Fibroblast of pulmonary artery (primary cell): ENCODE measurements around the gene EIF3B.
A peak's percentile ranks its signal among the peaks of the same experiment; 100 is the strongest.
"Not testable (repeated sequence)": the region's sequence is repeated elsewhere in the genome, so short reads cannot be mapped to it uniquely, and the experiment has no call there.

Source experiments
- DNase-seq: peaks from one replicate; pipeline ENCODE4 v3.0.0-alpha.2; 2010; ENCODE audit warnings: low read depth
- H3K4me3 ChIP-seq: replicated peaks from 2 replicates; pipeline ENCODE4 v1.5.1; 2011; ENCODE audit warnings: low read depth, mild to moderate bottlenecking, control low read depth, low read length, moderate library complexity
- TF ChIP-seq, protein P1 (sequence below): IDR thresholded peaks from 2 replicates; pipeline ENCODE4 v1.5.1; 2011; ENCODE audit warnings: mild to moderate bottlenecking, control low read depth, low read length, inconsistent platforms; ENCODE audit errors: missing control alignments

The EIF3B gene

DNA sequence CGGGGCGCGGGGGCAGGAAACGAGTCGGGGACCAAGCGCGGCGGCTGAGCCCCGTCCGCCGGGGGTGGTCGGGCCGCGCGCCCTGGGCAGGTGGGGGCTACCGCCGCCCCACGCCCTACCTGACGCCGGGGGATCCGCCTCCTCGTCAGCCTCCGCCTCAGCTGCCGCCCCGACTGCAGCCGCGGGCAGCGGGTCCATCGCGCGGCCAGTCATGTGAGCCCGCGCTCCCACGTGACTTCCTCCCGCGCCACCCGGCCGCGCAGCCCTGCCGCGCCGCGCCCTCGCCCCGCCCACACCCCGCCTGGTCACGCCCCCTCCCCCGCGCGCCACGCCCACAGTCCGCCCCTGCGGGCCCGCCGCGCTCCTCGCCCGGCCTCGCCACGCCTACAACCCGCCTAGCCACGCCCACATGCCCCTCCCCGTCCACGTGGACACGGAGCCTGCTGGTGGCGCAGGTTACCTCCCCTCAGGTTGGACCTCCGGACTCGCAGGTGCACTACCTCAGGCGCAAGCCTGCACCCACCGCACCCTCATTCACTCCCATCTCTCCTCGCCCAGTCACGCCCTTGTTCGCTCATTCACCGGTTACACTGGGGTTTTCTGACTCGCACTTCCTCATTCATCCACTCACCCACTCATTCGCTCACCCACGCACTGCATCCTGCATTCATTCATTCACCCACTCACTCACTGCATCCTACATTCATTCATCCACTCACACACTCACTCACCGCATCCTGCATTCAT, 40.2 kb upstream of the EIF3B start, which contains the start of gene SNX8:
TSS of gene SNX8 (minus strand) at position 233 of the 747 bp plus-strand sequence. CDS start at position 213, 20 bp downstream.
- peak within 1 kb of the TSS; percentile 85 for H3K4me3 ChIP-seq
- TF ChIP-seq, protein P1, sequence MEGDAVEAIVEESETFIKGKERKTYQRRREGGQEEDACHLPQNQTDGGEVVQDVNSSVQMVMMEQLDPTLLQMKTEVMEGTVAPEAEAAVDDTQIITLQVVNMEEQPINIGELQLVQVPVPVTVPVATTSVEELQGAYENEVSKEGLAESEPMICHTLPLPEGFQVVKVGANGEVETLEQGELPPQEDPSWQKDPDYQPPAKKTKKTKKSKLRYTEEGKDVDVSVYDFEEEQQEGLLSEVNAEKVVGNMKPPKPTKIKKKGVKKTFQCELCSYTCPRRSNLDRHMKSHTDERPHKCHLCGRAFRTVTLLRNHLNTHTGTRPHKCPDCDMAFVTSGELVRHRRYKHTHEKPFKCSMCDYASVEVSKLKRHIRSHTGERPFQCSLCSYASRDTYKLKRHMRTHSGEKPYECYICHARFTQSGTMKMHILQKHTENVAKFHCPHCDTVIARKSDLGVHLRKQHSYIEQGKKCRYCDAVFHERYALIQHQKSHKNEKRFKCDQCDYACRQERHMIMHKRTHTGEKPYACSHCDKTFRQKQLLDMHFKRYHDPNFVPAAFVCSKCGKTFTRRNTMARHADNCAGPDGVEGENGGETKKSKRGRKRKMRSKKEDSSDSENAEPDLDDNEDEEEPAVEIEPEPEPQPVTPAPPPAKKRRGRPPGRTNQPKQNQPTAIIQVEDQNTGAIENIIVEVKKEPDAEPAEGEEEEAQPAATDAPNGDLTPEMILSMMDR, result no peak
- peak; percentile 90 for DNase-seq

- not testable (repeated sequence) for H3K4me3 ChIP-seq
These were observed 39.6 kb upstream of the EIF3B start for GRCh38 chr7:2314956-2315530.

DNA sequence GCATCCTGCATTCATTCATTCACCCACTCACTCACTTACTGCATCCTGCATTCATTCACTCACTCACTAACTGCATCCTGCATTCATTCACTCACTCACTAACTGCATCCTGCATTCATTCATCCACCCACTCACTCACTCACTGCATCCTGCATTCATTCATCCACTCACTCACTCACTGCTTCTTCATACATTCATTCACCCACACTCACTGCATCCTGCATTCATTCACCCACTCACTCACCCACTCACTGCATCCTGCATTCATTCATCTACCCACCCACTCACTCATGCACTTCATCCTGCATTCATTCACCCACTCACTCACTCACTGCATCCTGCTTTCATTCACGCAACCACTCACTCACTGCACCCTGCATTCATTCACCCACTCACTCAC, 38.8 kb upstream of the EIF3B start:
- TF ChIP-seq, protein P1, result no peak
- DNase-seq, result no peak
- H3K4me3 ChIP-seq, result no peak overlapping the region

More at GRCh38 chr7:2314956-2315530, 39.6 kb upstream of the EIF3B start:
- DNase-seq, result not testable (repeated sequence)

DNA sequence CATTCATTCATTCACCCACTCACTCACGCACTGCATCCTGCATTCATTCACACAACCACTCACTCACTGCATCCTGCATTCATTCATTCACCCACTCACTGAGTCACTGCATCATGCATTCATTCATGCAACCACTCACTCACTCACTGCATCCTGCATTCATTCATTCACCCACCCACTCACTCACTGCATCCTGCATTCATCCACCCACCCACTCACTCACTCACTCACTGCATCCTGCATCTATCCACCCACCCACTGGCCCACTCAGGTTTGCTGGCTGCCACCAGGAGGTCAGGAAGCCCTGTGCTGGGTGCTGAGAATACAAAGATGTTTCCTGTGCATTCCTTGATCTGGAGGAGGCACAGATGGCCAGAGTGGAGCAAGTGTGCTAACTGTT, 38.0 kb upstream of the EIF3B start:
- TF ChIP-seq, protein P1, result no peak
- H3K4me3 ChIP-seq, result no peak overlapping the region
- no peak for DNase-seq

DNA sequence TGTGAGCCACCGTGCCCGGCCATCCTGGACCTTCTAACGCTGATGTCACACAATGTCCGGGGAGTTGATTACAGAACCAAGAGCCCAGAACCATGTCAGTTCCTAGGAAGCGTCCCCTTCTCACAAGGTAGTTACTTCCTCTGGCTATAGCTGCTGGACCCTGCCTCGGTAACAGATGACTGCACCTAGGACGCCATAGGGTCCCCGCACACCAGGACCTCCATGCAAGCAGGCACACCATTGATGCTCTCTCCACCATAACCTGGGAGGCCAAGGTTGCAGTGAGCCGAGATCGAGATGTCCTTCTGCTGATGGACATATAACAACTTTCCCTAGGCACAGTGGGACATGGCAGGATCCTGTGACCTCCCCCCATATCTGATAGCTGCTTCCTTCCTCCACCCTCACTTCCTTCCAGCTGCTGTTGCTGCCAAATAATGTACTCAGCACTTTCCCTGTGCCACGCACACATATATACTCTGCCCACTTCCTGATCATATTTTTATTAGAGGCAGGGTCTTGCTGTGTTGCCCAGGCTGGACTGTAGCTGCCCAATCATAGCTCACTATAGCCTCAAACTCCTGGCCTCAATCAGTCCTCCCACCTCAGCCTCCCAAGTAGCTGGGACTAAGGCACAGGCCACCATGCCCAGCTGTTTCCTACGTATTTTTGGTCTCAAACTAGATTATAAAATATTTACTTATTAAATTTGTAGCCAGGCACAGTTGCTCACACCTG, 36.9 kb upstream of the EIF3B start:
- TF ChIP-seq, protein P1, result no peak
- no peak for DNase-seq

DNA sequence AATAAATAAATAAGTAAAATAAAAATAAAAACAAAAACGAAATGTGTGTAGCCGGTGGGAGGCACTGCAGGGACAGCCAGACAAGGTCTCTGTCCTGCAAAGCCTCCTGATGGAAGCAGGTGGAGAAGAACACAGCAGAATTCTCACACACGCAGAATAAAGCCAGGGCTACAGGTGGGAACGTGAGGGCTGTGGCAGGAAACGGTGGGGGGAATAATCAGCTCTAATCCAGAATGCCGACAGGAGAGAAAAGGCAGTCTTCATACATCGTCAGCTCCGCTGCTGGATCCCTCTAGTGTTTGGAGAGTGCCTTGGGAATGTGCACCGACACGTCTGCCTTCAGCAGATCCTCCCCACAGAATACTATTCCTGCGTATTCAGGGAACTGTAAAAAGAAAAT, 33.6 kb upstream of the EIF3B start:
- TF ChIP-seq, protein P1, result peak; percentile 24
- no peak for DNase-seq
- no peak overlapping the region for H3K4me3 ChIP-seq

More for the DNA sequence above, 36.9 kb upstream of the EIF3B start:
- no peak overlapping the region for H3K4me3 ChIP-seq

GRCh38 chr7:2325162-2325561, 29.5 kb upstream of the EIF3B start:
- no peak overlapping the region for H3K4me3 ChIP-seq
- no peak for DNase-seq

More at GRCh38 chr7:2325162-2325561, 29.5 kb upstream of the EIF3B start:
- TF ChIP-seq, protein P1, result no peak
